HFFc6 (cell line): ENCODE measurements around the gene LONP2. TPM values are rescaled to one million over a fixed set of nuclear protein-coding genes. Genes with fewer than 3 reads are reported as not detected.

Experiments used
- DNase-seq: peaks from one replicate; pipeline ENCODE4 v3.0.0-alpha.2; 2018
- H3K27ac Mint-ChIP-seq: 2 replicates; pipeline ENCODE4 v1.8.0; 2020; ENCODE audit warnings: mild to moderate bottlenecking, mixed read lengths
- H3K27me3 Mint-ChIP-seq: 2 replicates; pipeline ENCODE4 v1.8.0; 2021; ENCODE audit warnings: mild to moderate bottlenecking, moderate library complexity, mixed read lengths; ENCODE audit not compliant: insufficient read depth
- H3K36me3 Mint-ChIP-seq: 2 replicates; pipeline ENCODE4 v1.8.0; 2021; ENCODE audit warnings: low read depth, mixed read lengths
- H3K4me1 Mint-ChIP-seq: 2 replicates; pipeline ENCODE4 v1.8.0; 2020; ENCODE audit warnings: low read depth, mixed read lengths
- H3K4me3 Mint-ChIP-seq: 2 replicates; pipeline ENCODE4 v1.8.0; 2020; ENCODE audit warnings: mild to moderate bottlenecking, moderate library complexity, mixed read lengths
- H3K9me3 Mint-ChIP-seq: 2 replicates; pipeline ENCODE4 v1.8.0; 2020; ENCODE audit warnings: mild to moderate bottlenecking, mixed read lengths
- CTCF ChIP-seq: fragments of 200-600 bp; sonication (generic); IDR thresholded peaks from 2 replicates; pipeline ENCODE4 v1.5.0; 2021; ENCODE audit warnings: antibody characterized with exemption, mild to moderate bottlenecking
- total RNA-seq, 6 experiments: library from RNA; stranded (reverse); fragmentation: NEBNext Ultra II Directional; extraction: Animal tissue kit (Norgen Biotek cat#: 25700); gene quantifications; 2 replicates in 1 of 6; 3 replicates in 5 of 6; pipeline ENCODE4 v1.2.3, GENCODE V29; 2021

The LONP2 gene
- total RNA-seq, 6 experiments from 2014 or later: 64.3 to 80.1 (median 72.8) TPM

DNA sequence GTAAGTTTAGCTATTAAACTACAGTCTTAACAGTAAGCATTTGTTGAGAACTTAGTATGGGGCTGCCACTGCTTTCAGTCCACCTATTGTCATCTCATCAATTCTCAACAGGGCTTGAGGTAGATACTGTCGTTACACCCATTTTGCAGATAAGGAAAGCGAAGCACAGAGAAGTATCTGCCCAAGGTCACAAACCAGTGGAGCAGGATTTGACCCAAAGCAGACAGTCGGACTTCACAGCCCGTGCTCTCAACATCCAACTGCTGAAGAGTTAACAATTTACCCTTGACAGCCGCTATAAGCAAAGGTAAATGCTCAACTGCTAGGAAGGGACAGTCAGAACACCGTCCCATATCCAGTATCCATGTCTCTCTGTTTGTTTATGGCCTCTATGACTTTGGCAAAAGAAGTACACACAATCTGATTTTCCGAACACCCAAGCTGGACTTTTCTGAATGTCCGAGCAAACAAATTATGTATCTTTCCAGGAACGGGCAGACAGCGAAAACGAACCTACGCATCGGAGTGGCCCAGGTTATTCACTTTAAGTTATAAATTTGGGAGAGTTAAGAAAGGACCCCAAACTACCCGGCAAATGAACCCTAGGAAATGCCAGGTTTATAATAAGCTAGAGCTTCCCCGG is 139.9 kb downstream of the LONP2 start:
- DNase-seq: peak; percentile 38
- Mint-ChIP-seq H3K36me3 (no peaks in the 10 kb centered on the region), H3K4me3 (peak overlapping the region; percentile 95), H3K27ac (peak overlapping the region; percentile 91), H3K9me3 (no peaks in the 10 kb centered on the region), H3K27me3 (peaks cover 3% of the 10 kb centered on the region), H3K4me1 (peaks cover 38% of the 10 kb centered on the region)
- TF ChIP-seq CTCF: no peak

- Mint-ChIP-seq H3K36me3 (no peaks in the 10 kb centered on the region), H3K4me3 (peak overlapping the region; percentile 95), H3K9me3 (no peaks in the 10 kb centered on the region), H3K27ac (peak overlapping the region; percentile 91), H3K27me3 (peaks cover 3% of the 10 kb centered on the region), H3K4me1 (peaks cover 32% of the 10 kb centered on the region)
- no peak for TF ChIP-seq CTCF
- no peak for DNase-seq
Measured at GRCh38 chr16:48384520-48385252, 140.6 kb downstream of the LONP2 start.

DNA sequence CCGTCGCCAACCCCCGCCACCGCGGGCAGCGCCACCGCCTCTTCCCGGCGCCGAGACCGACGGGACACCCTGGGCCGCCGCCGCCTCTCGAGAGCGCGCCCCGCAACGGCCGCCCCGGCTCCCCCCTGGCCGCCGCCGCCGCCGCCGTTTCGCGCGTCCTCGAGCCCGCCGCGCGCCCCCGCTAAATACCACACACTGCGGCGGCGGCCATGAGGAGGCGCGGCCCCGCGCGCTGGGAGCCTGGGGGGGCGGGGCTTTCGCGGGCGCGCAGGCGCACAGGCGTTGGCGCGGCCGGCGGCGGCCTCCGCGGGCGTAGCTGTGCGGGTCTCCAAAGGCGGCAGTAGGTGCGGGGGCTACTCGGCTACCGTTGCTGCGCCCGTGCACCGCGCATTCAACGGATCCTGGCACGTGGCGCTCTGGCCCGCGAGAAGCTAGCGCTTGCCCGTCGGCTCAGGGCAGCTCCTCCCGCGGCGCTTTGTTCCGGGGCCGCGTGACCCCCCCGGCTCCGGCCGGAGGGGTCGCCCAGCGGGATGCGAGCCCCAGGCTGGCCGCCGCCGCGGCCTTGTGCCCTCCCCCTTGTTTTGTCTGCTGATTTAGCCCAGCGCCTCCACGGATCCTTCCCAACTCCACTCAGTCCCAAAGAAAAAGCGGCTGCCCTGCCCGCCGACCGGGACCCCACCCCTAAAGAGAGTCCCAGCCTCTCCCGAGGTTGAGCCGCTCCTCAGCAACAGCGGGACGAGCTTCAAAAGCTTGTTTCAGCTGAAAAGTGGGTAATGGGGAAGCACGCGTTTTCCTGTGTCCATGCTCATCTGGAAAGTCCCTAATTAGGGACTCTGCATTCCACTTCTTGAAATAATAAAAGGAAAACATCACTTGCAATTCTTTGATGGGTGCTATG is 141.4 kb downstream of the LONP2 start, which contains the start of gene SIAH1:
Gene SIAH1 (minus strand): TSS at position 161 of the 898 bp plus-strand sequence. CDS start 22,985 bp downstream, outside the sequence.
- Mint-ChIP-seq H3K27me3 (peaks cover 3% of the 10 kb centered on the region), H3K9me3 (no peaks in the 10 kb centered on the region), H3K4me1 (peaks cover 29% of the 10 kb centered on the region), H3K27ac (peak within 1 kb of the TSS; percentile 92), H3K4me3 (peak within 1 kb of the TSS; percentile 95), H3K36me3 (no peaks in the 10 kb centered on the region)
- DNase-seq: peak; percentile 46
- TF ChIP-seq CTCF: no peak

DNA sequence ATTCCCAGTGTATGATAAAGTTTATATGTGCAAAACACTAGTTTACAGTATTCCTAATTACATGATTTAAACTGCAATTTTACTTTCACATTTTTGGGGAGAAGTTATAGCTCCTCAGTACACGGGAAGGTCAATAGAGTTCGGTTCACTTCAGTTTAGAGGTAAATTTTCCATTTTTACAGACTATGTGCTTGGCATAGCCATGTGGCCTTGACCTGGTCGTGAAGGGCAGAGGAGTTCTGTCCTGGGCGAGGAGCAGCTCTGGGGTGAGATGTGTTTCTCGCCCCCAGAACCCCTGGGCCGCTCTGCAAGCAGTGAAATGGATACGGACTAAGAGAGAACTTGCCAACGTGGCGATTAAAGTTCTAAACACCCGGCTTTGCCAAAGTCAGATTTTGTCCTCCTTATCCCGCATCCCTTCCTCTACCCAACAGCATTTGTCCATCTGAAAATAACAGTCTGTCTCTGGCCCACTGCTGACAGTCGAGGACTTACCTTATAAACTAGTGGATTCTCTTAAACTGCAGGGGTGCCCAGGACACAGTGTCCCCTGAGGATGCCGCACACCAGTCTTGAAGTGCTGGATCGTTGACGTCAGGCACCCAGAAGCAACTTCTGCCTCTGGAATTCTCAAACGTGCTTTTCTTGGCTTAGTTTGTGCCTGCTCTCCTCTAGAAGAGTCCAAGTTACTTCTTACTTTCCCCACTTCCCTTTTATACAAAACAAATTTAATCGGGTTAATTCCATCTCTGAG is 142.6 kb downstream of the LONP2 start:
- Mint-ChIP-seq H3K4me1 (peaks cover 19% of the 10 kb centered on the region), H3K27ac (no peak overlapping the region), H3K36me3 (no peaks in the 10 kb centered on the region), H3K27me3 (peaks cover 3% of the 10 kb centered on the region), H3K9me3 (no peaks in the 10 kb centered on the region), H3K4me3 (no peak overlapping the region)
- no peak for TF ChIP-seq CTCF
- DNase-seq: no peak

DNA sequence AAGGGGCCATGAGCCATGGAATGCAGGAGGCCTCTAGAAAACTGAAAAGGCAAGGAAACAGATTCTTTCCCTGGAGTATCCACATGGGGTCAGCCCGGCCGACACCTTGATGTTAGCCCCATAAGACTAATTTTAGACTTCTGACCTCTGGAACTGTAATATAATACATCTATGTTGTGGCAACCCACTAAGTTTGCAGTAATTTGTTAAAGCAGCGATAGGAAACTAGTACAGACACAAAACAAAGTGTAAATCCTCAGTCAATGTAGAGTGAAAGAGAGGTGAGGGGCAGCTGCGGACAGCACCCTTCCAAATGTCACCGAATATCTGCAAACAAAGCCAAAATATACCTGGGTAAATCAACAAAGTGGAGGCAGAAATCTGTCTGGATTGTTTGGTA is 148.3 kb downstream of the LONP2 start:
- H3K27ac Mint-ChIP-seq: no peak overlapping the region
- DNase-seq: no peak
- H3K9me3 Mint-ChIP-seq: no peaks in the 10 kb centered on the region
- H3K27me3 Mint-ChIP-seq: peaks cover 3% of the 10 kb centered on the region
- TF ChIP-seq CTCF: no peak
- no peaks in the 10 kb centered on the region for H3K36me3 Mint-ChIP-seq
- no peak overlapping the region for H3K4me3 Mint-ChIP-seq
- H3K4me1 Mint-ChIP-seq: peaks cover 12% of the 10 kb centered on the region
